ENCODE measurements around the gene ARHGEF37. TPM values are rescaled to one million over a fixed set of nuclear protein-coding genes. Genes with fewer than 3 reads are reported as not detected.

The ARHGEF37 gene
- total RNA-seq, 3 donors from 2014 or later = 13.4 to 35.0 (median 24.6) TPM

DNA sequence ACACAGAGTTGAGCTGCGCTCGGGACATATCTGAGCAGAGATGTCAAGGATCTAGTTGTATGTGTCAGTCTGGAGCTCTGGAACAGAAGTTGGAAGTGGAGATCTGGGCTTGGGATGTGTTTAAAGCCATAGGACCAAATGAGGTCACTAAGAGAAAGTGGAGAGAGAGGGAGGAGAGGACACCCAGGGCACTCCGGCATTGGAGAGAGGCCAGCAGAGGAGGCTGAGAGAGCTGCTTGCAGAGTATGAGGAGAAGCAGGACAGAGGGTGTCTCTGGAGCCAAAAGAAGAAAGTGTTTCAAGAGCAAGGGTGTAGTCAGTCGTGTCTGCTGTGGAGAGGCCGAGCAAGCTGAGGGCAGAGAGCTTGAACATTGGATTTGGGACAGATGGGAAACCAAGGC lies 34.7 kb downstream of the ARHGEF37 start:
- Histone ChIP-seq H3K4me1 (ENCODE audit: low read depth) (peaks cover 8% of the 10 kb centered on the region), H3K36me3 (ENCODE audit: low read depth) (no peaks in the 10 kb centered on the region), H3K4me3 (no peak overlapping the region), H3K9me3 (no peaks in the 10 kb centered on the region)
- DNase-seq = no peak
- intact Hi-C loops (cut with DNase I, micrococcal nuclease) = no loop called here
- no peak for ATAC-seq
- no peak for TF ChIP-seq CTCF (IDR thresholded peaks at IDR 0.05)

DNA sequence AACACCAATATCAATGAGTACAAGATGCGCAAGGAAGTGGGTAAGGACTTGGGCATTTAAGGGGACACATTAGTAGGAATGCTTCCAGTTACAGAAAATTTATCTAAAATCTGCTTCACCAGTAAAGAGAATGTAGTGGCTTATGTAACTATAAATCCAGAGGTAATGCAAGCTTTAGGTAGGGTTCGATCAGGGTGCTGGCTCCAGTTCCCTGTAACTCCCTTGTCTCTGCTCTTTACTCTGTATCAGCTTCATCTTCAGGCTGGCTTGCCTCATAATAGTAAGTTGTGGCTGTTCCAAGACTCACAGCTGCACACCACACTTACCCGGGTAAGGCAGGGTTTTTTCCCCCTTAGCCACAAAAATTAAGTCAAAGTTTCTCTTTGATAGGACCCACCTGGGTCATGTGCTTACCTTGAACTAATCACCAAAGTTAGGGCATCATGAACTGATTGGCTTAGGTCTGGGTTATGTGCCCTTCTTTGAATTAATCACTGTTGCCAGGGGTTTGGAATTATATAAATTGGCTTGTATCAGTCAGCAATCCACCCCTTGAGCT lies 35.5 kb downstream of the ARHGEF37 start:
- DNase-seq (no peak), ATAC-seq (peak; percentile 13)
- no peaks in the 10 kb centered on the region for H3K36me3 ChIP-seq (ENCODE audit: low read depth)
- peaks cover 6% of the 10 kb centered on the region for H3K4me1 ChIP-seq (ENCODE audit: low read depth)
- H3K9me3 ChIP-seq = no peaks in the 10 kb centered on the region
- intact Hi-C loops (cut with DNase I, micrococcal nuclease) = no loop called here
- no peak for TF ChIP-seq CTCF (IDR thresholded peaks at IDR 0.05)
- no peak overlapping the region for H3K4me3 ChIP-seq

GRCh38 chr5:149617760-149618306 lies 36.5 kb downstream of the ARHGEF37 start:
- no peak overlapping the region for H3K4me3 ChIP-seq
- H3K4me1 ChIP-seq (ENCODE audit: low read depth) = peaks cover 6% of the 10 kb centered on the region
- ATAC-seq = peak; percentile 7
- no peak for TF ChIP-seq CTCF (IDR thresholded peaks at IDR 0.05)
- DNase-seq = no peak
- intact Hi-C loops (cut with DNase I, micrococcal nuclease) = no loop called here
- H3K9me3 ChIP-seq = no peaks in the 10 kb centered on the region
- H3K36me3 ChIP-seq (ENCODE audit: low read depth) = no peaks in the 10 kb centered on the region

- peaks cover 6% of the 10 kb centered on the region for H3K4me1 ChIP-seq (ENCODE audit: low read depth)
- no peaks in the 10 kb centered on the region for H3K9me3 ChIP-seq
- ATAC-seq (peak; percentile 81), DNase-seq (peak in 1 of 3 donors; percentile 60)
- intact Hi-C loops (cut with DNase I, micrococcal nuclease) = no loop called here
- TF ChIP-seq CTCF (IDR thresholded peaks at IDR 0.05) = peak; percentile 25
- no peaks in the 10 kb centered on the region for H3K36me3 ChIP-seq (ENCODE audit: low read depth)
- H3K4me3 ChIP-seq = no peak overlapping the region
Measured at GRCh38 chr5:149618581-149619248, 37.4 kb downstream of the ARHGEF37 start.

GRCh38 chr5:149621415-149622098 lies 40.3 kb downstream of the ARHGEF37 start:
- TF ChIP-seq CTCF (IDR thresholded peaks at IDR 0.05) = no peak
- H3K4me3 ChIP-seq = no peak overlapping the region
- intact Hi-C loops (cut with DNase I, micrococcal nuclease) = no loop called here
- peaks cover 3% of the 10 kb centered on the region for H3K4me1 ChIP-seq (ENCODE audit: low read depth)
- H3K36me3 ChIP-seq (ENCODE audit: low read depth) = no peaks in the 10 kb centered on the region
- ATAC-seq (no peak), DNase-seq (no peak)
- H3K9me3 ChIP-seq = no peaks in the 10 kb centered on the region
